ENCODE results near the gene NKAIN4. TPM values are rescaled to one million over a fixed set of nuclear protein-coding genes. Genes with fewer than 3 reads are reported as not detected.
A peak's percentile ranks its signal among the peaks of the same experiment; 100 is the strongest.

NKAIN4 gene
- total and polyA plus RNA-seq, 7 donors: not detected

DNA sequence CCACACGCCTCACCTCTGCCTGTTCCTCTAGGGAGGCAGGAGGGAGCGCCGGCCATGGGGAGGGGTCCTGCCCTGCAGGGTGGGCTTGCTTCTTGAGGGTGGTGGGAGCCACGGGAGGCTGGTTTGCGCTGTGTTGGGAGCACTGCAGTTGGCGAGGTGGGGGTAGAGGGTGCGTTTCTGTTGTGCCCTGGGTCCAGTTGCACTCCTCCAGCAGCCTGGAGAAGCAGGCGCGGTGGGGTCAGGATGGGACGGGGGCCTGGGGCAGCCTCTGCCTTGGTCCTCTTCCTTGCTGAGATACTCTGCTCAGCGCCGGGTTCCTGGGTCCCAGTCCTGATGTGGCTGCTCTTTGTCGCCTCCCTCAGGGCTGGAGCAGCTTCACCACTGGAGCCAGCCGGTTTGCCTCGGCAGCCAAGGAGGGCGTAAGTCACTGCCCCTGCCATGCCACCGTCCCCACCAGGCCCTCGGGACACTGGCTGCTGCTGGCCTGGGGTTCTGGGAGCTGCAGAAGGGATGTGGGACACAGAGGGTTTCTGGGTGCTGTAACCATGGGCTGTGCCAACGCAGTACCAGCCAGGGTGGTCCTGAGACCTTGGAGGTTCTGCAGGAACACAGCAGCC is 26.8 kb upstream of the NKAIN4 start:
- peak in 1 of 2 donors; percentile 8 for DNase-seq
- ATAC-seq: no peak

DNA sequence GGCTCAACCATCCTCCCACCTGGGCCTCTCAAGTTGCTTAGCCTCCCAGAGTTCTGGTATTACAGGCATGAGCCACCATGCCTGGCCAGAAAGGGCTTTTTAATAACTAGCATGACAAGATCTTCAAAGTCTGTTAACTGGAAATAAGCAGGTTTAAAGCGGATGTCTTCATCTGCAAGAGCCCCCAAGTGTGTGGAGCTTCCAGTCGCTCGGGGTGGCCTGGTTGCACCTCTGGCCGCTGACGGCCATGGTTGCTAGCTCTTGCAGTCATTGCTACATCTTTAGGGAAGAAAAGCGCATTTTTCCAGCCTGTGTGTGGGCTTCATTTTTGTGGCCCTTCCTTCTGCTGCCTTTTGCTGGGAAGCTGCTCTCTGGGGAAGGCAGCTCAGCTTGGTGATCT is 26.1 kb upstream of the NKAIN4 start:
- H3K36me3 ChIP-seq (ENCODE audit: insufficient read depth in 1 of 2, low read depth in 1 of 2): peaks cover 10 to 97% of the 10 kb centered on the region in 2 donors
- no peaks in the 10 kb centered on the region for H3K27me3 ChIP-seq (ENCODE audit: insufficient read depth in 3 of 3, low read length in 2 of 3)

More for the DNA sequence above, 26.8 kb upstream of the NKAIN4 start:
- no peak overlapping the region for H3K27ac ChIP-seq
- TF ChIP-seq, protein P1, sequence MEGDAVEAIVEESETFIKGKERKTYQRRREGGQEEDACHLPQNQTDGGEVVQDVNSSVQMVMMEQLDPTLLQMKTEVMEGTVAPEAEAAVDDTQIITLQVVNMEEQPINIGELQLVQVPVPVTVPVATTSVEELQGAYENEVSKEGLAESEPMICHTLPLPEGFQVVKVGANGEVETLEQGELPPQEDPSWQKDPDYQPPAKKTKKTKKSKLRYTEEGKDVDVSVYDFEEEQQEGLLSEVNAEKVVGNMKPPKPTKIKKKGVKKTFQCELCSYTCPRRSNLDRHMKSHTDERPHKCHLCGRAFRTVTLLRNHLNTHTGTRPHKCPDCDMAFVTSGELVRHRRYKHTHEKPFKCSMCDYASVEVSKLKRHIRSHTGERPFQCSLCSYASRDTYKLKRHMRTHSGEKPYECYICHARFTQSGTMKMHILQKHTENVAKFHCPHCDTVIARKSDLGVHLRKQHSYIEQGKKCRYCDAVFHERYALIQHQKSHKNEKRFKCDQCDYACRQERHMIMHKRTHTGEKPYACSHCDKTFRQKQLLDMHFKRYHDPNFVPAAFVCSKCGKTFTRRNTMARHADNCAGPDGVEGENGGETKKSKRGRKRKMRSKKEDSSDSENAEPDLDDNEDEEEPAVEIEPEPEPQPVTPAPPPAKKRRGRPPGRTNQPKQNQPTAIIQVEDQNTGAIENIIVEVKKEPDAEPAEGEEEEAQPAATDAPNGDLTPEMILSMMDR (IDR thresholded peaks at IDR 0.05): no peak
- H3K36me3 ChIP-seq (ENCODE audit: insufficient read depth in 1 of 2, low read depth in 1 of 2): peaks cover 10 to 97% of the 10 kb centered on the region in 2 donors
- intact Hi-C loops (cut with DNase I): loop anchor here in 1 of 2 donors (5.0 kb wide), 1 partner anchor 59 kb away; no protein-coding TSS in a partner anchor
- 78 to 82% (median 81%) methylated on average over 16 to 19 of the region's 19 CpGs for WGBS, 3 donors
- no peaks in the 10 kb centered on the region for H3K4me1 ChIP-seq
- H3K4me3 ChIP-seq: no peak overlapping the region
- H3K9me3 ChIP-seq: no peaks in the 10 kb centered on the region
- H3K27me3 ChIP-seq (ENCODE audit: insufficient read depth in 3 of 3, low read length in 2 of 3): no peaks in the 10 kb centered on the region

DNA sequence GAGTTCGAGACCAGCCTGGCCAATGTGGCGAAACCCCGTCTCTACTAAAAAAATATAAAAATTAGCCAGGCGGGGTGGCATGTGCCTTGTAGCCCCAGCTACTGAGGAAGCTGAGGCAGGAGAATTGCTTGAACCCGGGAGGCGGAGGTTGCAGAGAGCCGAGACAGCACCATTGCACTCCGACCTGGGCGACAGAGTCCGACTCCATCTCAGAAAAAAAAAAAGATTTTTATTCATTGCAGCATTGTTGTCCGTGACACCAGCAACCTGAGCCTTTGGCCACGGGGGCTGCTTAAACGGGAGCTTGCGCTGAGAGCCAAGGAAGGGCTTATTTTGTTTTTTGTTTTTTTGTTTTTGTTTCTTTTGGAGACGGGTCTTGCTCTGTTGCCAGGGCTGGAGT is 25.7 kb upstream of the NKAIN4 start:
- Histone ChIP-seq H3K4me3 (no peak overlapping the region), H3K4me1 (no peaks in the 10 kb centered on the region), H3K36me3 (ENCODE audit: insufficient read depth in 1 of 2, low read depth in 1 of 2) (peaks cover 10 to 92% of the 10 kb centered on the region in 2 donors), H3K27me3 (ENCODE audit: insufficient read depth in 3 of 3, low read length in 2 of 3) (no peaks in the 10 kb centered on the region), H3K27ac (no peak overlapping the region), H3K9me3 (no peaks in the 10 kb centered on the region)
- no peak for ATAC-seq
- TF ChIP-seq, protein P1 (IDR thresholded peaks at IDR 0.05): no peak
- WGBS, 3 donors: 92 to 96% (median 93%) methylated on average over 15 of the region's 15 CpGs
- peak in 1 of 2 donors; percentile 4 for DNase-seq
- intact Hi-C loops (cut with DNase I): loop anchor here in 1 of 2 donors (5.0 kb wide), 1 partner anchor 58 kb away; no protein-coding TSS in a partner anchor

More for the DNA sequence above, 26.1 kb upstream of the NKAIN4 start:
- Histone ChIP-seq H3K27ac (no peak overlapping the region), H3K9me3 (no peaks in the 10 kb centered on the region), H3K4me3 (no peak overlapping the region), H3K4me1 (no peaks in the 10 kb centered on the region)
- DNase-seq: peak in 1 of 2 donors; percentile 3
- intact Hi-C loops (cut with DNase I): loop anchor here in 1 of 2 donors (5.0 kb wide), 1 partner anchor 58 kb away; no protein-coding TSS in a partner anchor
- 94 to 97% (median 96%) methylated on average over 6 of the region's 6 CpGs for WGBS, 3 donors
- no peak for ATAC-seq
- TF ChIP-seq, protein P1 (IDR thresholded peaks at IDR 0.05): no peak

DNA sequence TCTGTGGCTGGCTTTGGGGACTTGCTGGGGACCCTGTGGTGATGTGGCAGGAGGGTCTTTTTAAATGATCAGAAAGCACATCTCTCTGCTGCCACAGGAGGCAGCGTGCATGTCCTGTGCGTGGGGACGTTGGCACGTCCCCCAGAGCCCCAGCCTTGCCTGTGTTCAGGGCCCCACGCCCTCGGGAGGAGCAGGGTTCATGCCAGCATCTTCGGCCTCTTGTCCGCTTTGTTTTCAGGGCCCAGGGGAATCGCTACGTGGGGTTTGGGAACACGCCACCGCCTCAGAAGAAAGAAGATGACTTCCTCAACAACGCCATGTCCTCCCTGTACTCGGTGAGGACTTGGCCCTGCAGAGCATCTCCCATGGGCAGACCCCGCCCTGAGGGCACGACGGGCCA is 24.4 kb upstream of the NKAIN4 start:
- H3K4me1 ChIP-seq: peaks cover 10% of the 10 kb centered on the region
- H3K27ac ChIP-seq: no peak overlapping the region
- peaks cover 10 to 82% of the 10 kb centered on the region in 2 donors for H3K36me3 ChIP-seq (ENCODE audit: insufficient read depth in 1 of 2, low read depth in 1 of 2)
- H3K27me3 ChIP-seq (ENCODE audit: insufficient read depth in 3 of 3, low read length in 2 of 3): no peaks in the 10 kb centered on the region
- 73 to 77% (median 77%) methylated on average over 17 of the region's 17 CpGs for WGBS, 3 donors
- no peak overlapping the region for H3K4me3 ChIP-seq
- TF ChIP-seq, protein P1 (IDR thresholded peaks at IDR 0.05): no peak
- intact Hi-C loops (cut with DNase I): no loop called here
- ATAC-seq: no peak
- DNase-seq: no peak
- H3K9me3 ChIP-seq: no peaks in the 10 kb centered on the region
